GDM1 (cell line): ENCODE results near the gene CEP128.

Experiments
- DNase-seq: peaks from one replicate; lab custom pipeline; 2025; lab: John Stamatoyannopoulos, UW

The CEP128 gene

GRCh38 chr14:80941241-80942185, at the start of gene CEP128:
TSS of gene CEP128 (minus strand) at chr14:80941738.
- DNase-seq = peak; percentile 90

- DNase-seq = no peak
Measured at GRCh38 chr14:80988735-80989429, 47.3 kb upstream of the CEP128 start.

GRCh38 chr14:80988192-80988591, 46.7 kb upstream of the CEP128 start:
- DNase-seq = no peak

GRCh38 chr14:80987235-80988032, 45.9 kb upstream of the CEP128 start:
- peak; percentile 47 for DNase-seq

- no peak for DNase-seq
Measured at GRCh38 chr14:80982711-80983110, 41.2 kb upstream of the CEP128 start.

GRCh38 chr14:80981673-80982072, 40.1 kb upstream of the CEP128 start:
- no peak for DNase-seq

- DNase-seq = no peak
Measured at GRCh38 chr14:80981156-80981555, 39.6 kb upstream of the CEP128 start.

- no peak for DNase-seq
Measured at GRCh38 chr14:80979951-80980350, 38.4 kb upstream of the CEP128 start.

GRCh38 chr14:80978403-80978802, 36.9 kb upstream of the CEP128 start:
- DNase-seq = no peak

- DNase-seq = no peak
Measured at GRCh38 chr14:80977221-80977620, 35.7 kb upstream of the CEP128 start.

GRCh38 chr14:80974679-80975078, 33.1 kb upstream of the CEP128 start:
- DNase-seq = no peak

- DNase-seq = no peak
Measured at GRCh38 chr14:80973931-80974641, 32.5 kb upstream of the CEP128 start.

- no peak for DNase-seq
Measured at GRCh38 chr14:80965037-80965436, 23.5 kb upstream of the CEP128 start.

- DNase-seq = no peak
Measured at GRCh38 chr14:80959496-80959895, 18.0 kb upstream of the CEP128 start.

- no peak for DNase-seq
Measured at GRCh38 chr14:80958939-80959338, 17.4 kb upstream of the CEP128 start.

- DNase-seq = no peak
Measured at GRCh38 chr14:80958226-80958625, 16.7 kb upstream of the CEP128 start.

GRCh38 chr14:80957613-80958012, 16.1 kb upstream of the CEP128 start:
- no peak for DNase-seq

GRCh38 chr14:80956922-80957321, 15.4 kb upstream of the CEP128 start:
- no peak for DNase-seq

- DNase-seq = no peak
Measured at GRCh38 chr14:80956102-80956501, 14.6 kb upstream of the CEP128 start.

GRCh38 chr14:80955416-80955941, 13.9 kb upstream of the CEP128 start, which contains the start of gene TSHR:
TSS of gene TSHR (plus strand) at chr14:80955621. CDS start at chr14:80955681, 60 bp downstream.
- DNase-seq = no peak

GRCh38 chr14:80954687-80955299, 13.3 kb upstream of the CEP128 start:
- DNase-seq = peak; percentile 44
